SK-N-DZ (cell line): ENCODE measurements around the gene OR10A7. TPM values are rescaled to one million over a fixed set of nuclear protein-coding genes. Genes with fewer than 3 reads are reported as not detected.
A peak's percentile ranks its signal among the peaks of the same experiment; 100 is the strongest.
"Not testable (repeated sequence)": the region's sequence is repeated elsewhere in the genome, so short reads cannot be mapped to it uniquely, and the experiment has no call there.

Experiments used
- DNase-seq: peaks from one replicate; pipeline ENCODE4 v3.0.0-alpha.2; 2015; ENCODE audit warnings: low spot score
- polyA plus RNA-seq, 2 experiments: library from polyadenylated mRNA; depleted of rRNA; stranded (reverse); fragments of >200 nt; gene quantifications; 2 replicates each; pipeline ENCODE4 v1.2.3, GENCODE V29; 2014

Gene OR10A7
- not detected in 2 replicates for polyA plus RNA-seq (2014; cell fraction: cytosol; rRNA removed)
- not detected in 2 replicates for polyA plus RNA-seq (2014; cell fraction: nucleus; rRNA removed)

DNA sequence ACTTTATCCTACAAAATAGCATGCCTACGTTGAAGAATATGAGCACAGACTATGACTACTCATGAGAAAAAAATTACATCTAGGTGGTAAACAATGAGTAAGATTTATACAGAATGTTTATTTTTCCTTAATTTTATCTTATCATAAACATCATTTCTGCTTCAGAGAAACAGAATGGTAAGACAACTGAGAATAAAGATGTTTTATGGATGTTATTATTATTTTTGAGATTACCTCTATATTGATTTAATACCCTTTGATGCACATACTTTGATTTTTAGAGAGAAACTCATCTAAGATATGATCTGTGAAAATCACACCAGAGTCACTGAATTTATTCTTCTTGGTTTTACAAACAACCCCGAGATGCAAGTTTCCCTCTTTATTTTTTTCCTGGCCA lies at the start of gene OR10A7:
Gene OR10A7, plus strand, starts transcription at position 301 of the 400 bp plus-strand sequence. Its CDS starts 0 bp downstream, at position 301.
- no peak for DNase-seq

DNA sequence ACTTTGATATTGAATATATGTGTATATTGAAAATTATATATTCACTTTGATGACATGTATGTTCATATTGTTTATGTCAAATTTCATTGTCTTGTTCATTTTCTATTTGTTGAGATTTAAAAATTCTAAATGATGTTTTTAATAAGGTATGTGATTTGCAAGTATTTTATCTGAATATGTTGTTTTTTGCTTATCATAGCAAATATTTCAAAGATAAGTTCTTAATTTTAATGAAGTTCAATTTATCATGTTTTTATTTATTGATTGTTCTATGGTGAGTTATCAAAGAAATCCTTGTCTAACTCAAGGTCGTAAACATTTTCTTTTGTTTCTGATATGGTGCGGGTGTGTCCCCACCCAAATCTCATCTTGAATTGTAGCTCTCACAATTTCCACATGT lies 49.4 kb upstream of the OR10A7 start:
- no peak for DNase-seq

DNA sequence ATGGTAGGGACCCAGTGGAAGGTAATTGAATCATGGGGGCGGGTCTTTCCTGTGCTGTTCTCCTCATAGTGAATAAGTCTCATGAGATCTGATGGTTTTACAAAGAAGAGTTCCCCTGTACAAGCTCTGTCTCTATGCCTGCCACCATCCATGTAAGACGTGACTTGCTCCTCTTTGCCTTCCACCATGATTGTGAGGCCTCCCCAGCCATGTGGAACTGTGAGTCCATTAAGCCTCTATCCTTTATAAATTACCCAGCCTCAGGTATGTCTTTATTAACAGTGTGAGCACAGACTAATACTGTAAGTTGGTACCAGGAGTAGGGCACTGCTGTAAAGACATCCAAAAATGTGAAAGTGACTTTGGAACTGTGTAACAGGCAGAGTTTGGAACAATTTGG lies 49.0 kb upstream of the OR10A7 start:
- not testable (repeated sequence) for DNase-seq

DNA sequence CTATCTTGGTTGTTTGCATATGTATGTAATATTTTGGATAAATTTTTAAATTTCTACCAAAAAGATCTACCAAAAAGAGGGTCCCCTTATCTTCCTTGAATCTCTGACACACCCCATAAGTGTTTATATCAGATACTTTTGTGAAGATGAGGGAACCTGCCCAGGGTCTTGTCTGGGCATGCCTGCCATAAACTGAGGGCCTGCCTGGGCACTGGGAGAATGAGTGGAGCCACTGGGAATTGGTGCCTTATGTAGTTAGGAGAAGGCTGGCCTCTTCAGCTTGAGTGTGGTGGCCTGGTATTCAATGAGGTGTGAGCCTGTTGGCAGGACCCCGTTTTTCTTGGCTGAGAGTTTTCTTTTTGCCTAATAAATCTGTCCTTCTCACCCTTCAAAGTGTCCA lies 48.1 kb upstream of the OR10A7 start:
- no peak for DNase-seq

GRCh38 chr12:55173456-55173855 lies 47.4 kb upstream of the OR10A7 start:
- no peak for DNase-seq

DNA sequence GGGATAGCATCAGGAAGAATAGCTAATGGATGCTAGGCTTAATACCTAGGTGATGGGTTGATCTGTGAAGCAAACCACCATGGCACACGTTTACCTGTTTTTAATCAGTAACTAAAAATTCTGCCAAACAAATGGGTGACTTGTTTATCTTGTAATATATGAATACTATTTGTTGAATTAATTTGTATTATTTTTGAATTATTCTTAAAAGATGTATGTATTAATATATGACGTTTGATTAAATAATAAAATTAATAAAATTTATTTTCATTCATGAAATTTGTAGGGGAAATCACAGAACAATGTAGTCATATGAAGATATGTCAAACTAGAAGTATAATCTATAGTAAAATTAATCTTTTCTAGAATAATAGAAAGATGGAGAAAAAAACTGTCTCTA lies 32.3 kb upstream of the OR10A7 start:
- DNase-seq = no peak

GRCh38 chr12:55188974-55189556 lies 31.8 kb upstream of the OR10A7 start:
- DNase-seq = peak; percentile 79

GRCh38 chr12:55194382-55194781 lies 26.4 kb upstream of the OR10A7 start:
- DNase-seq = no peak

DNA sequence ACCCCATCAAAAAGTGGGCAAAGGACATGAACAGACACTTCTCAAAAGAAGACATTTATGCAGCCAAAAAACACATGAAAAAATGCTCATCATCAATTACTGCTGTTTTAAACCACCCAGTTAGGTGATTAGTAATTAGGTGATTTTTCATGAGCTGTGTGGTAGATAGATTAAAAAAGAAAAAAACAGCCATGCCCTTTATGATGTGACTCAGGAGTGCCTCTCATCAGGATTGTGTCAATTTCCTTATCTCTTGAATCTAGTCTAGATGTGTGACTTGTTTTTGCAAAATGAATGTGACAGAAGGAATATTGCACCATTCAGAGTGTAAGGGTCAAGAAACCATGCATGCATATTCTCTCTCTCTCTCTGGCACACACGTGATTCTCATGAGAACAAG lies 5.7 kb downstream of the OR10A7 start:
- no peak for DNase-seq

- no peak for DNase-seq
Measured at GRCh38 chr12:55227643-55228042, 6.8 kb downstream of the OR10A7 start.

DNA sequence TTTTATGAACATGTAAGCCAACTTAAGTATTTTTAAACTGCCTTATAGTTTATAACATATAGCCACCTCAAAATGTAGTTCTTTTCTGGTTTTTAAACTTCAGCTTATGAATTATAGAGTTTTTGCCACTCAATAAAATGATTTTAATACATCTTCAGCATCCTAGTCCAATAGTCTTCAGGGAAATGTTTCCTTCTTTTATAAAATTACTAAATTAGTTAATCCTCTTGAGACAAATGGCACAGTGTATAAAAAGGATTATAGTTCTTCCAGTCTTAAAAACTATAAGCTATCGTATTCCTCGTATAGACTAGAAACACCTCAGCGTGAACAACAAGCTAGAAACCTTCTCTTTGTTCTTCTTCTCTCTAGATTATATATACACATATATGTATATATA lies 23.5 kb downstream of the OR10A7 start, which contains the start of gene OR6C74:
Gene OR6C74, plus strand, starts transcription at position 301 of the 400 bp plus-strand sequence. CDS start 2,679 bp downstream, outside the sequence.
- DNase-seq = no peak

DNA sequence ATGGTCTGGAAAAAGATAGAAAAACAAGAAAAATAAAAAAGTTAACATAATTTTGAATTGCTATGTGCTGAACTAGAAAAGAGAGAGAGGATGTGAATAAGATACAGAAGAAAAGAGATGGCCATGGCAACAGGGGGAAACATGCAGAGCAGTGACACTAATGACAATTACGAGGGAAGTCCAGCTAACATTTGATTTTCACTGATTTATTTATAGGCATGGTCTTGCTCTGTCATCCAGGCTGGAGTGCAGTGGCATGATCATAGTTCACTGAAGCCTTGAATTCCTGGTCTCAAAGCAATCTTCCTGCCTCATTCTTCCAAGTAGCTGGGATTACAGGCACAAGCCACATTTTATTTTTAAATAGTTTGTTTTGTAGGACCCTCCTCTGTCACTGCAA lies 25.3 kb downstream of the OR10A7 start:
- DNase-seq = no peak

DNA sequence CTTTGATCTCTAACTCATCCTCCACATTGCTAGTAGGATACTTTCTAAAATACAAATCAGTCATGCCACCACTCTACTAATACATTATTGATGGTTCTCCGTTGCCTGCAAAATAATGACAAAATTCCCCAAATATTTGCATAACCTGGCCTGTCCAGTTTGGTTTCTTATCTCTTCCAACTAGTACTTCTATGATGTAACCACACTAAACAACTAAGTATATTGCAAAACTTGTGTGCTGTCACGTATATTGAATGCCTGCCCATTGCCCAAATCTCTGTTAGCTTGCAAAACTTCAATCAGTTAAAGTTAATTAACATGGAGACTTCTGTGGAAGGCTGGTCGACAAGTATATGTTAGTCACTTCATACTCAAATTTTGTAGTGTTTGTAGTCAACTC lies 30.1 kb downstream of the OR10A7 start:
- DNase-seq = no peak

- no peak for DNase-seq
Measured at GRCh38 chr12:55253281-55253680, 32.5 kb downstream of the OR10A7 start.

GRCh38 chr12:55256831-55257230 lies 36.0 kb downstream of the OR10A7 start:
- no peak for DNase-seq

DNA sequence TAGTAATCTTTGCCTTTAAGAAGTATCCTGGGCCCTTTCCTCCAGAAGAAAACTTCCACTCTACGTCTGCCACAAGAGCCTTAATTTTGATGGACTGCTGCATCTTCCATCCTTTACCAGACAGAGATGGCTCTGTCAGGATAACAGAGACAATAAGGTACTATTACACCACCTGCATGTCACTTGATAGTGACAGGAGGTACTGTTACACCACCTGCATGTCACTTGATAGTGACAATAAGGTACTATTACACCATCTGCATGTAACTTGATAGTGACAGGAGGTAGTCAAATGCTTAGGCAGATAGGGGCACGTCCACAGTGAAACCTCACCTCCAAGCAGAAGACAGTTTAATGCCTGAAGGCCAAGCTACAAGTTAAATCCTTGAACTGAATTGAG lies 37.5 kb downstream of the OR10A7 start:
- no peak for DNase-seq
